Measurements from ENCODE around the gene PIEZO1.
"Not testable (repeated sequence)": the region's sequence is repeated elsewhere in the genome, so short reads cannot be mapped to it uniquely, and the experiment has no call there.

PIEZO1 gene

DNA sequence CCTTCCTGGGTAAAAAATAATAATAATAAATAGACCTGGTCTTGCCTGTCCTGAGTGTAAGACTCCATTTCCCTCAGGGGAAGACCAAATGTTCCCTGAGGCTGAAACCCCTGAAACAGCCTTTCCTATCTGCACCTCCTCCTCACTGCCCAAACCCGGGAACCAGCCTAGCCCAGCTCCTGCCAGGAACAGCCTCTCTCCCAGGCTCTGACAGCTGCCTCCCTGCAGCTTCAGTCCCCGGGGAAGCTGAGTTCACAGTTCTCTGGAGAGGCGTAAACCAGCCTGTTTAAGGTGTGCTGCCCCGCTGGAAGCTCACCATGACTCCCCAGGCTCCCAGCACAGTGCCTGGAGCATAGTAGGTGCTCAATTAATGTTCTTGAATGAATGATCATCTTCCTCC lies 11.3 kb upstream of the PIEZO1 start:
- no peak for DNase-seq (ENCODE audit: low read depth in 2 of 2)
- TF ChIP-seq CTCF (IDR thresholded peaks at IDR 0.05; ENCODE audit: low read depth, low read length): no peak
- H3K4me3 ChIP-seq (replicated peaks in 1 of 2; ENCODE audit: low read depth in 2 of 2, low read length in 2 of 2): no peak overlapping the region

DNA sequence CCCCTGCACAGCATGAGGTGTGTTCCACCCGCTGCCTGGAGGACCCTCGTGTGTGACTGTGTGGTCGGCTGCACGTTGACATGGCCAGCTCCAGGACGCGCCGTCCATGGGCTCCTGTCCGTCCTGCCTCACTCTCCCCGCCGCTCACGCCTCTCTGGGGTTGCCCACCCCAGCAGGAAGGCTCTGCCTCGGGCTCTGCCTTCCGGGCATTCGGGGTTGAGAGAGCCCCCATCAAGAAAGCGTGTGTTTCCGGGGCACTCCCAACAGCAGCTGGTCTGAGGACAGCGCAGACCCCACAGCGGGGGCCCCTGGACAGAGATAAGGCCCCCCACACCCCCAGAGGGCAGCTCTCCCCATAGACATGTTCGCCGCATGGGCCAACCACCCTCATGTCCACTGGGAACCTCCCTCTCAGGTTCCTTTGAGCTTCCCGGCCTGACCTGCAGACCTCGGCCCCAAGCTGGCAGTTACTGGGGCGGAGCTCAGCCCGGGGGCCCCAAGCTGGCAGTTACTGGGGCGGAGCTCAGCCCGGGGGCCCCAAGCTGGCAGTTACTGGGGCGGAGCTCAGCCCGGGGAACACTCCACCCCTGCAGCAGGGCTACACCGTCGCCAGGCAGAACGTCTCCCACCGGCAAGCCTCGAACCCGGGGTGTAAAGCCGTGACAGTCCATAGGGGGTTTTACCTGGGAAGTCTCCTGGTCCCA lies 8.4 kb upstream of the PIEZO1 start:
- TF ChIP-seq CTCF (IDR thresholded peaks at IDR 0.05; ENCODE audit: low read depth, low read length): no peak
- DNase-seq (ENCODE audit: low read depth in 2 of 2): no peak
- no peak overlapping the region for H3K4me3 ChIP-seq (replicated peaks in 1 of 2; ENCODE audit: low read depth in 2 of 2, low read length in 2 of 2)

- no peak overlapping the region for H3K4me3 ChIP-seq (replicated peaks in 1 of 2; ENCODE audit: low read depth in 2 of 2, low read length in 2 of 2)
- DNase-seq (ENCODE audit: low read depth in 2 of 2): no peak
- TF ChIP-seq CTCF (IDR thresholded peaks at IDR 0.05; ENCODE audit: low read depth, low read length): no peak
Measured at GRCh38 chr16:88792668-88793250, 7.7 kb upstream of the PIEZO1 start.

GRCh38 chr16:88792078-88792550 lies 7.1 kb upstream of the PIEZO1 start:
- DNase-seq (ENCODE audit: low read depth in 2 of 2): no peak

GRCh38 chr16:88790312-88791211 lies 5.5 kb upstream of the PIEZO1 start:
- TF ChIP-seq CTCF (IDR thresholded peaks at IDR 0.05; ENCODE audit: low read depth, low read length): no peak
- H3K4me3 ChIP-seq (replicated peaks in 1 of 2; ENCODE audit: low read depth in 2 of 2, low read length in 2 of 2): no peak overlapping the region
- DNase-seq (ENCODE audit: low read depth in 2 of 2): peak in 1 of 2 donors; percentile 37

More at GRCh38 chr16:88792078-88792550, 7.1 kb upstream of the PIEZO1 start:
- no peak overlapping the region for H3K4me3 ChIP-seq (replicated peaks in 1 of 2; ENCODE audit: low read depth in 2 of 2, low read length in 2 of 2)
- TF ChIP-seq CTCF (IDR thresholded peaks at IDR 0.05; ENCODE audit: low read depth, low read length): no peak

DNA sequence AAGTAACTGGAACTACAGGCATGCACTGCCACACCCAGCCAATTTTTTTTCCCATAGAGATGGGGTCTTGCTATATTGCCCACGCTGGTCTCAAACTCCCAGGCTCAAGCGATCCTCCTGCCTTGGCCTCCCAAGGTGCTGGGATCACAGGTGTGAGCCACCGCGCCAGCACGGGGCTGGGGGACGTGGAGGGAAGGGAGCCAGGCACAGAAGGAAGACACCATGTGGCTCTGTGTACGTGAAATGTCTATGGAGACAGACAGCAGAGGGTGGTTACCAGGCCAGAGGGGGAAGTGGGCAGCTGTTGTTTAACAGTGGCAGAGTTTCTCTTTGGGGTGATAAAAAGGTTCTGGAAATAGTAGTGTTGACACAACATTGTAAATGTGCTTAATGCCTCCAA lies 4.6 kb upstream of the PIEZO1 start:
- H3K4me3 ChIP-seq (replicated peaks in 1 of 2; ENCODE audit: low read depth in 2 of 2, low read length in 2 of 2): no peak overlapping the region
- DNase-seq (ENCODE audit: low read depth in 2 of 2): no peak

GRCh38 chr16:88788749-88789148 lies 3.7 kb upstream of the PIEZO1 start:
- not testable (repeated sequence) for DNase-seq (ENCODE audit: low read depth in 2 of 2); H3K4me3 ChIP-seq (replicated peaks in 1 of 2; ENCODE audit: low read depth in 2 of 2, low read length in 2 of 2)

More for the DNA sequence above, 4.6 kb upstream of the PIEZO1 start:
- no peak for TF ChIP-seq CTCF (IDR thresholded peaks at IDR 0.05; ENCODE audit: low read depth, low read length)
